ENCODE data around the gene FOSL2.

DNA sequence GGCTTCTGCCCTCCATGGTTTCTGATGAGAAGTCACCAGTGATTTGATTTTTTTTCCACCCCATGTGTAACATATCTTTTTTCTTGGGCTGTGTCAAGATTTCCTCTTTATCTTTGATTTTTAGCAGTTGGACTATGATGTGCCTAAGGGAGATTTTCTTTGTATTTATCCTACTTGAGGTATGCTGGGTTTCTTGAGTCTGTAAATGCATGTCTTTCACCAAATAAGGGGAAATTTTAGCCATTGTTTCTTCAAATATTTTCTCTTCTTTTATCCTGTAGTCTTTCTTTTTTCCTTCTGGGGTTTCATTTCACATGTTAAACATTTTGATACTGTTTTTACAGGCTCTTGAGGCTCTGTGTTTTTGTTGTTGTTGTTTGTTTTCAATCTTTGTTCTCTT lies 69.5 kb downstream of the FOSL2 start:
- TF ChIP-seq POLR2A (IDR thresholded peaks at IDR 0.05): no peak
- TF ChIP-seq, protein P1, sequence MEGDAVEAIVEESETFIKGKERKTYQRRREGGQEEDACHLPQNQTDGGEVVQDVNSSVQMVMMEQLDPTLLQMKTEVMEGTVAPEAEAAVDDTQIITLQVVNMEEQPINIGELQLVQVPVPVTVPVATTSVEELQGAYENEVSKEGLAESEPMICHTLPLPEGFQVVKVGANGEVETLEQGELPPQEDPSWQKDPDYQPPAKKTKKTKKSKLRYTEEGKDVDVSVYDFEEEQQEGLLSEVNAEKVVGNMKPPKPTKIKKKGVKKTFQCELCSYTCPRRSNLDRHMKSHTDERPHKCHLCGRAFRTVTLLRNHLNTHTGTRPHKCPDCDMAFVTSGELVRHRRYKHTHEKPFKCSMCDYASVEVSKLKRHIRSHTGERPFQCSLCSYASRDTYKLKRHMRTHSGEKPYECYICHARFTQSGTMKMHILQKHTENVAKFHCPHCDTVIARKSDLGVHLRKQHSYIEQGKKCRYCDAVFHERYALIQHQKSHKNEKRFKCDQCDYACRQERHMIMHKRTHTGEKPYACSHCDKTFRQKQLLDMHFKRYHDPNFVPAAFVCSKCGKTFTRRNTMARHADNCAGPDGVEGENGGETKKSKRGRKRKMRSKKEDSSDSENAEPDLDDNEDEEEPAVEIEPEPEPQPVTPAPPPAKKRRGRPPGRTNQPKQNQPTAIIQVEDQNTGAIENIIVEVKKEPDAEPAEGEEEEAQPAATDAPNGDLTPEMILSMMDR (IDR thresholded peaks at IDR 0.05): no peak

All from breast epithelium (tissue), 3 donors.